Body of pancreas (tissue), 4 donors: ENCODE data around the gene CTNND2. TPM values are rescaled to one million over a fixed set of nuclear protein-coding genes. Genes with fewer than 3 reads are reported as not detected.

Experiments
- ATAC-seq: fragments of 150-250 bp; one replicate; pipeline ENCODE4 v1.9.1; 2016
- DNase-seq, 4 donors: peaks; one replicate each; pipeline ENCODE4 v3.0.0-alpha.2; 2019
- H3K27ac ChIP-seq, 4 donors: fragments of 200-600 bp; sonication (generic); 1 replicate in 3 of 4; 2 replicates in 1 of 4; pipeline versions ENCODE4 v1.5.1 to v1.6.1; 2016 to 2019; ENCODE audit warnings: mild to moderate bottlenecking in 1 of 4, mixed read lengths in 1 of 4, moderate library complexity in 1 of 4
- H3K27me3 ChIP-seq, 2 donors: fragments of 200-600 bp; sonication (generic); one replicate each; pipeline ENCODE4 v1.6.0; 2016; ENCODE audit warnings: mild to moderate bottlenecking in 1 of 2
- H3K36me3 ChIP-seq, 2 donors: fragments of 200-600 bp; sonication (generic); replicated peaks in 1 of 2; 2 replicates each; pipeline ENCODE4 v1.5.1; 2016; ENCODE audit warnings: low read depth in 2 of 2; ENCODE audit not compliant: insufficient read depth in 1 of 2
- H3K4me1 ChIP-seq: fragments of 200-600 bp; sonication (generic); one replicate; pipeline ENCODE4 v1.6.0; 2016
- H3K4me3 ChIP-seq, 2 donors: fragments of 200-600 bp; sonication (generic); 1 replicate in 1 of 2; 2 replicates in 1 of 2; pipeline ENCODE4 v1.5.1; 2016 to 2019
- H3K9me3 ChIP-seq, 3 donors: fragments of 200-600 bp; sonication (generic); 1 replicate in 2 of 3; 2 replicates in 1 of 3; pipeline ENCODE4 v1.5.1; 2016
- CTCF ChIP-seq, 7 experiments: fragments of 450-650 bp in 4 of 7; fragments of 200-600 bp in 3 of 7; sonication (generic) in 3 of 7; IDR thresholded peaks; one replicate each; pipeline ENCODE4 v1.5.1; 2016 to 2019; ENCODE audit warnings: antibody characterized with exemption in 7 of 7
- POLR2A ChIP-seq, 3 donors: fragments of 450-650 bp; IDR thresholded peaks; one replicate each; pipeline ENCODE4 v1.6.1; 2016; ENCODE audit warnings: antibody characterized with exemption in 3 of 3, mild to moderate bottlenecking in 2 of 3
- WGBS, 2 donors: methylation state at CpG; one replicate each; pipeline ENCODE4 v1.1.5; 2017; 5-methylcytosine and 5-hydroxymethylcytosine counted together
- intact Hi-C: fragments of 100-400 bp; cut with DNase I; formaldehyde crosslinking; loops from one replicate; pipeline ENCODE4 v1.15.1; 2023
- total RNA-seq, 2 donors: library from RNA; depleted of rRNA; stranded (reverse); fragments of >200 nt; gene quantifications; one replicate each; pipeline ENCODE4 v1.1.0, GENCODE V29; 2016

Gene CTNND2
- total RNA-seq, 2 donors from 2014 or later: 21.0 to 82.4 TPM

GRCh38 chr5:11928909-11929308 is 24.7 kb upstream of the CTNND2 start:
- Histone ChIP-seq H3K4me1 (no peaks in the 10 kb centered on the region), H3K4me3 (no peak overlapping the region), H3K9me3 (no peaks in the 10 kb centered on the region), H3K27me3 (no peaks in the 10 kb centered on the region), H3K36me3 (no peaks in the 10 kb centered on the region), H3K27ac (no peak overlapping the region)
- intact Hi-C loops: no loop called here
- TF ChIP-seq POLR2A (IDR thresholded peaks at IDR 0.05): no peak
- TF ChIP-seq CTCF (IDR thresholded peaks at IDR 0.05): no peak
- WGBS, 2 donors: 53 to 62% methylated on average over 4 of the region's 4 CpGs
- ATAC-seq: peak; percentile 40
- DNase-seq: peak in 1 of 4 donors; percentile 11

- intact Hi-C loops: no loop called here
- H3K36me3 ChIP-seq: no peaks in the 10 kb centered on the region
Measured at GRCh38 chr5:11925701-11926100, 21.5 kb upstream of the CTNND2 start.

GRCh38 chr5:11922394-11922793 is 18.1 kb upstream of the CTNND2 start:
- Histone ChIP-seq H3K27ac (no peak overlapping the region), H3K27me3 (no peaks in the 10 kb centered on the region), H3K4me1 (no peaks in the 10 kb centered on the region), H3K4me3 (no peak overlapping the region), H3K9me3 (no peaks in the 10 kb centered on the region), H3K36me3 (no peaks in the 10 kb centered on the region)
- intact Hi-C loops: no loop called here
- ATAC-seq: no peak
- DNase-seq: no peak
- TF ChIP-seq CTCF (IDR thresholded peaks at IDR 0.05) (no peak), POLR2A (IDR thresholded peaks at IDR 0.05) (no peak)
- 82 to 90% methylated on average over 2 of the region's 2 CpGs for WGBS, 2 donors

More at GRCh38 chr5:11925701-11926100, 21.5 kb upstream of the CTNND2 start:
- ATAC-seq (no peak), DNase-seq (no peak)
- TF ChIP-seq CTCF (IDR thresholded peaks at IDR 0.05): no peak
- no peak for TF ChIP-seq POLR2A (IDR thresholded peaks at IDR 0.05)
- H3K9me3 ChIP-seq: no peaks in the 10 kb centered on the region
- H3K4me3 ChIP-seq: no peak overlapping the region
- no peaks in the 10 kb centered on the region for H3K27me3 ChIP-seq
- no peaks in the 10 kb centered on the region for H3K4me1 ChIP-seq
- no peak overlapping the region for H3K27ac ChIP-seq
- WGBS, 2 donors: 77 to 82% methylated on average over 1 of the region's 1 CpG

- Histone ChIP-seq H3K36me3 (no peaks in the 10 kb centered on the region), H3K27me3 (no peaks in the 10 kb centered on the region), H3K4me3 (no peak overlapping the region), H3K9me3 (no peaks in the 10 kb centered on the region), H3K4me1 (no peaks in the 10 kb centered on the region), H3K27ac (no peak overlapping the region)
- intact Hi-C loops: no loop called here
- DNase-seq: no peak
- WGBS, 2 donors: 82 to 84% methylated on average over 9 of the region's 9 CpGs
- TF ChIP-seq CTCF (IDR thresholded peaks at IDR 0.05): no peak
- TF ChIP-seq POLR2A (IDR thresholded peaks at IDR 0.05): no peak
- no peak for ATAC-seq
Measured at GRCh38 chr5:11918463-11919045, 14.3 kb upstream of the CTNND2 start.

- H3K4me1 ChIP-seq: peaks cover 8% of the 10 kb centered on the region
- no peaks in the 10 kb centered on the region for H3K36me3 ChIP-seq
- intact Hi-C loops: no loop called here
- DNase-seq: no peak
- WGBS, 2 donors: 67 to 71% methylated on average over 2 of the region's 2 CpGs
- no peak overlapping the region for H3K27ac ChIP-seq
- no peak for TF ChIP-seq CTCF (IDR thresholded peaks at IDR 0.05)
- no peak for TF ChIP-seq POLR2A (IDR thresholded peaks at IDR 0.05)
- H3K4me3 ChIP-seq: no peak overlapping the region
- no peak for ATAC-seq
- no peaks in the 10 kb centered on the region for H3K27me3 ChIP-seq
- H3K9me3 ChIP-seq: no peaks in the 10 kb centered on the region
Measured at GRCh38 chr5:11909471-11909870, 5.2 kb upstream of the CTNND2 start.
